Smooth muscle cell (in vitro differentiated cells): ENCODE data around the gene DAB1. TPM values are rescaled to one million over a fixed set of nuclear protein-coding genes. Genes with fewer than 3 reads are reported as not detected.
A peak's percentile ranks its signal among the peaks of the same experiment; 100 is the strongest.

Experiments used
- DNase-seq: peaks from one replicate; lab custom pipeline; 2025; ENCODE audit not compliant: unreplicated experiment; lab: John Stamatoyannopoulos, UW
- H2AFZ ChIP-seq: fragments of 200-600 bp; sonication (generic); 2 replicates; pipeline ENCODE4 v1.6.0; 2016; ENCODE audit warnings: antibody characterized with exemption, low read depth, mild to moderate bottlenecking
- H3F3A ChIP-seq: fragments of 200-600 bp; sonication (generic); 2 replicates; pipeline ENCODE4 v1.6.0; 2017; ENCODE audit warnings: antibody characterized with exemption, low read depth
- H3K27ac ChIP-seq: fragments of 200-600 bp; sonication (generic); 2 replicates; pipeline ENCODE4 v1.5.1; 2016; ENCODE audit warnings: low read depth, mild to moderate bottlenecking
- H3K27me3 ChIP-seq: fragments of 200-600 bp; sonication (generic); 2 replicates; pipeline ENCODE4 v1.6.1; 2016; ENCODE audit warnings: low read depth, mild to moderate bottlenecking
- H3K36me3 ChIP-seq: fragments of 200-600 bp; sonication (generic); 2 replicates; pipeline ENCODE4 v1.5.1; 2016; ENCODE audit warnings: low read depth
- H3K4me1 ChIP-seq: fragments of 200-600 bp; sonication (generic); 2 replicates; pipeline ENCODE4 v1.5.1; 2016; ENCODE audit warnings: low read depth
- H3K4me2 ChIP-seq: fragments of 200-600 bp; sonication (generic); 2 replicates; pipeline ENCODE4 v1.6.0; 2016; ENCODE audit warnings: mild to moderate bottlenecking
- H3K4me3 ChIP-seq: fragments of 200-600 bp; sonication (generic); 2 replicates; pipeline ENCODE4 v1.5.1; 2016; ENCODE audit warnings: mild to moderate bottlenecking
- H3K79me2 ChIP-seq: fragments of 200-600 bp; sonication (generic); 2 replicates; pipeline ENCODE4 v1.6.0; 2016; ENCODE audit warnings: low read depth, mild to moderate bottlenecking
- H3K9ac ChIP-seq: fragments of 200-600 bp; sonication (generic); 2 replicates; pipeline ENCODE4 v1.6.0; 2016; ENCODE audit warnings: low read depth
- H3K9me3 ChIP-seq: fragments of 200-600 bp; sonication (generic); replicated peaks from 2 replicates; pipeline ENCODE4 v1.5.1; 2016; ENCODE audit warnings: low read depth
- H4K20me1 ChIP-seq: fragments of 200-600 bp; sonication (generic); 2 replicates; pipeline ENCODE4 v1.6.0; 2016; ENCODE audit warnings: low read depth
- WGBS: methylation state at CpG from one replicate; pipeline ENCODE4 v1.1.7; 2016; ENCODE audit warnings: low lambda C conversion rate; 5-methylcytosine and 5-hydroxymethylcytosine counted together
- polyA plus RNA-seq: library from polyadenylated mRNA; unstranded; fragments of >200 nt; fragmentation: Nextera tagmentation; extraction: Ambion mirVana; gene quantifications from 2 replicates; pipeline ENCODE4 v1.2.1, GENCODE V29; 2016
- total RNA-seq: library from RNA; depleted of rRNA; stranded (reverse); fragments of >200 nt; gene quantifications from 2 replicates; pipeline ENCODE4 v1.2.3, GENCODE V29; 2014
- TF ChIP-seq, protein P1 (sequence below): fragments of 200-600 bp; sonication (generic); IDR thresholded peaks from 2 replicates; pipeline ENCODE4 v1.5.1; 2017; ENCODE audit warnings: borderline replicate concordance, mild to moderate bottlenecking, antibody characterized with exemption; ENCODE audit not compliant: insufficient read depth, poor library complexity, severe bottlenecking

The DAB1 gene
- total and polyA plus RNA-seq, 2 experiments from 2014 or later, result 0.22 to 0.30 TPM

DNA sequence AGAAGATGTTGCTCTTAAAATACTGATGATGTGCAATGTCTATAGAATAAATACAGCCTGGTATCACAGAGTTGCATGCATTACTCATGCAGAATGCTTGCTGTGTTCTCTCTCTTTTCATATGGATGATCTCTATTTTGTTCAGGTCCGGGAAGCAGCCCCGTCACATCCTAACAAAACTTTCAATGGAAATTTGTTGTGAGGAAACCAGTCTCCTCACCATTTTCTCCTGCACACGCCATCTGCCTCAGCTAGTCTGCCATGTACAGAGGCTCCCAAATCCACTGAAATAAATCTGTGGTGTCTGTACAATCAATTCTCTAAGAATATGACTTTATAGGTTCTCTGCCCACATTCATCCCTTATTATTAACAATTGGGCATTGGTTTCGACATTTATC is 42.4 kb downstream of the DAB1 start:
- no peak for DNase-seq
- no peak overlapping the region for H2AFZ ChIP-seq
- WGBS, result 93% methylated on average over 4 of the region's 4 CpGs
- H3K79me2 ChIP-seq, result no peaks in the 10 kb centered on the region
- no peaks in the 10 kb centered on the region for H3K4me1 ChIP-seq
- no peaks in the 10 kb centered on the region for H3K9me3 ChIP-seq
- TF ChIP-seq, protein P1, sequence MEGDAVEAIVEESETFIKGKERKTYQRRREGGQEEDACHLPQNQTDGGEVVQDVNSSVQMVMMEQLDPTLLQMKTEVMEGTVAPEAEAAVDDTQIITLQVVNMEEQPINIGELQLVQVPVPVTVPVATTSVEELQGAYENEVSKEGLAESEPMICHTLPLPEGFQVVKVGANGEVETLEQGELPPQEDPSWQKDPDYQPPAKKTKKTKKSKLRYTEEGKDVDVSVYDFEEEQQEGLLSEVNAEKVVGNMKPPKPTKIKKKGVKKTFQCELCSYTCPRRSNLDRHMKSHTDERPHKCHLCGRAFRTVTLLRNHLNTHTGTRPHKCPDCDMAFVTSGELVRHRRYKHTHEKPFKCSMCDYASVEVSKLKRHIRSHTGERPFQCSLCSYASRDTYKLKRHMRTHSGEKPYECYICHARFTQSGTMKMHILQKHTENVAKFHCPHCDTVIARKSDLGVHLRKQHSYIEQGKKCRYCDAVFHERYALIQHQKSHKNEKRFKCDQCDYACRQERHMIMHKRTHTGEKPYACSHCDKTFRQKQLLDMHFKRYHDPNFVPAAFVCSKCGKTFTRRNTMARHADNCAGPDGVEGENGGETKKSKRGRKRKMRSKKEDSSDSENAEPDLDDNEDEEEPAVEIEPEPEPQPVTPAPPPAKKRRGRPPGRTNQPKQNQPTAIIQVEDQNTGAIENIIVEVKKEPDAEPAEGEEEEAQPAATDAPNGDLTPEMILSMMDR, result no peak
- H3K4me2 ChIP-seq, result no peak overlapping the region
- no peak overlapping the region for H3K4me3 ChIP-seq
- no peak overlapping the region for H3K27ac ChIP-seq
- no peak overlapping the region for H3K9ac ChIP-seq
- H4K20me1 ChIP-seq, result no peaks in the 10 kb centered on the region
- no peaks in the 10 kb centered on the region for H3K36me3 ChIP-seq
- no peaks in the 10 kb centered on the region for H3K27me3 ChIP-seq
- no peaks in the 10 kb centered on the region for H3F3A ChIP-seq

DNA sequence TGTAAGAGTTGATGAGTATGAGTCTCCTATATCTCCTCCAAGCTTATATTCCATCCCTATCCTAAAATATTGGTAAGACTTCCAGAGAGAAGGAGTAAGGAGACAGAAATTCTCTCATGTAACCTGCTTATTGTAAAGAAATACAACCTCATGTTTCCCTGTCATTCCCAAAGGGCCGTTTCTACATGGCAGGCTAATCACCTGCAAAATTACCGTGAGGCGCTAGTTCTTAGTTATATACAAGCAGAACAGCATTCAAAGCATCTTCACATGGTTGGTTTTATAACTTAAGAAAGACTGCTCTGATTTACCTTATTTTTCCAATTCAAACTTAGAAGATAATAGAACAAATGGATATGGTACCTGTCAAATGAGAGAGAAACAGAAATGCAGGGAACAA is 42.9 kb downstream of the DAB1 start:
- Histone ChIP-seq H3K9ac (no peak overlapping the region), H3K36me3 (no peaks in the 10 kb centered on the region), H3K27me3 (no peaks in the 10 kb centered on the region), H2AFZ (no peak overlapping the region), H3K4me1 (no peaks in the 10 kb centered on the region), H3K79me2 (no peaks in the 10 kb centered on the region), H4K20me1 (no peaks in the 10 kb centered on the region), H3K4me2 (no peak overlapping the region), H3K9me3 (no peaks in the 10 kb centered on the region), H3F3A (no peaks in the 10 kb centered on the region), H3K27ac (no peak overlapping the region), H3K4me3 (no peak overlapping the region)
- DNase-seq, result no peak
- WGBS, result 90% methylated on average over 3 of the region's 3 CpGs
- TF ChIP-seq, protein P1, result no peak

DNA sequence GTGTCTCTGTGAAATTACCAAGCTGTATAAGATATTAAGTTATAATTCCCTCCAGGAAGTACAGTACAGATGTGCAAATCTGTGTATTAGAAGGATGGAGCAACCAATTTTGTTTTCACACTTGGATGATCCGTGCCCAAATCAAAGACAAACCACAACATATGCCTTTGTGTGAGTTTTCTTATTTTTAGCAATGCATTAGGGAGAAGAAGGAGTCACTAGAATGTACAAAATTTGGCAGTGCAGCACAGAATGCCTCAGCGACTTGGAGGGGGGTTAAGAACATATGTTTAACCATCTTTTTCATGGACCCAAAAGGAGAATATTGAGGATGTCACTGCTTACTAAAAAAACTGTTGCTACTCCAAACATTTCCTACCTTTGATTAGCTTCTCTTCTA is 45.3 kb downstream of the DAB1 start:
- H3K27ac ChIP-seq, result no peak overlapping the region
- 93% methylated on average over 2 of the region's 2 CpGs for WGBS
- H4K20me1 ChIP-seq, result no peaks in the 10 kb centered on the region
- no peak overlapping the region for H2AFZ ChIP-seq
- DNase-seq, result no peak
- no peak overlapping the region for H3K9ac ChIP-seq
- no peaks in the 10 kb centered on the region for H3K36me3 ChIP-seq
- no peak overlapping the region for H3K4me2 ChIP-seq
- no peaks in the 10 kb centered on the region for H3F3A ChIP-seq
- TF ChIP-seq, protein P1, result no peak
- no peaks in the 10 kb centered on the region for H3K9me3 ChIP-seq
- no peaks in the 10 kb centered on the region for H3K4me1 ChIP-seq
- no peaks in the 10 kb centered on the region for H3K79me2 ChIP-seq
- no peak overlapping the region for H3K4me3 ChIP-seq
- H3K27me3 ChIP-seq, result no peaks in the 10 kb centered on the region

DNA sequence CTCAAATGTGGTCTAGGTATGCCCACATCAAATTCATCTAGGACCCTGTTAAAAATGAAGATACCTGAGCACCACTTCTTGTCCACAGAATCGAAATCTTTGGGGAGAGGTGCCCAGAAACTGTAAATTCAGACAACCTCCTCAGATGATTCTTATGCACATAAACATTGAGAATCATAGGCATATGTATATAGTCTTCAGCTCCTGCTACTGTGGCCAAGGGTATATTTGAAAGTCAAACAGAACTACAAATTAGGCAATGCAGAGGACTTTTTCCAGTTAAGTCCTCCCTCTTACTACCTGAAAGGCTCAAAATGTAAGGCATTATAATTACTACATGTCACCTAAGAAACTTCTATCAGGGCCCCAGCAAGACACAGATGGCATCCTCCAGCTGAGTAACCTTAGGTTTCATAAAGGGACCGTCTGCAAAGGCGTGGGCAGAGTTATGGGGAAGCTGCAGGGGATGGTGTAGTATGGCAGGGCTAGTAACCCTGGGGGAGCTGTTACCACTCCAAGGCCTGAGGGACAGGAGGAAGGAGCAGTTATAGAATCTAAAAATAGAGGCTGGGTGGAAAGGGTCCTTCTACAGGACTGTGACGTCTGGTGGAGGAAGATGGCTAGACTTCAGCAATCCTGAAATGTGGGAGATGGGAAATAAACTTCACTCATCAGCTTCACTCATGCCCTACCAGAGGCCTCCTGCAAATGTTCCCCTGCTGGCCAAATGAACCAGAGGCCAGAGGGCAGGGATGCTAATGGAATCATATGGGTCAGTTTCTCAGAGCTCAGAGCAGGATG is 46.3 kb downstream of the DAB1 start:
- no peaks in the 10 kb centered on the region for H3K4me1 ChIP-seq
- no peak overlapping the region for H2AFZ ChIP-seq
- no peaks in the 10 kb centered on the region for H3K27me3 ChIP-seq
- no peaks in the 10 kb centered on the region for H4K20me1 ChIP-seq
- no peaks in the 10 kb centered on the region for H3K79me2 ChIP-seq
- TF ChIP-seq, protein P1, result peak; percentile 5
- no peaks in the 10 kb centered on the region for H3F3A ChIP-seq
- no peak overlapping the region for H3K4me2 ChIP-seq
- no peaks in the 10 kb centered on the region for H3K9me3 ChIP-seq
- no peak overlapping the region for H3K27ac ChIP-seq
- H3K4me3 ChIP-seq, result no peak overlapping the region
- no peak for DNase-seq
- H3K9ac ChIP-seq, result no peak overlapping the region
- H3K36me3 ChIP-seq, result no peaks in the 10 kb centered on the region
- 42% methylated on average over 4 of the region's 4 CpGs for WGBS
